Liver (tissue), 3 donors: Measurements from ENCODE around the gene SOX6.

Experiments used
- EGR1 ChIP-seq, 2 donors: IDR thresholded peaks; 2 replicates each; pipeline ENCODE4 v1.6.1; 2016 to 2018; ENCODE audit warnings: antibody characterized with exemption in 2 of 2, low read depth in 2 of 2
- NR2F2 ChIP-seq: IDR thresholded peaks from 2 replicates; pipeline ENCODE4 v1.6.1; 2016; ENCODE audit warnings: antibody characterized with exemption
- RAD21 ChIP-seq, 2 donors: IDR thresholded peaks; 2 replicates each; pipeline ENCODE4 v1.6.1; 2016; ENCODE audit warnings: antibody characterized with exemption in 2 of 2, mild to moderate bottlenecking in 2 of 2
- SP1 ChIP-seq: IDR thresholded peaks from 2 replicates; pipeline ENCODE4 v1.6.1; 2018; ENCODE audit warnings: antibody characterized with exemption, mild to moderate bottlenecking
- TAF1 ChIP-seq: conservative IDR thresholded peaks from 2 replicates; pipeline ENCODE4 v1.6.1; 2016; ENCODE audit warnings: antibody characterized with exemption, mild to moderate bottlenecking
- TF ChIP-seq, protein P1 (sequence below): fragments of 150-350 bp; IDR thresholded peaks from 2 replicates; pipeline ENCODE4 v1.5.1; 2017; ENCODE audit warnings: improper control_type of control experiment, low read depth, low read length; ENCODE audit not compliant: missing input control
- TF ChIP-seq, protein P2 (sequence below): IDR thresholded peaks from 2 replicates; pipeline ENCODE4 v1.6.1; 2016; ENCODE audit warnings: antibody characterized with exemption
- TF ChIP-seq, protein P3 (sequence below): IDR thresholded peaks from 2 replicates; pipeline ENCODE4 v1.6.1; 2016; ENCODE audit warnings: antibody characterized with exemption
- TF ChIP-seq, protein P4 (sequence below): IDR thresholded peaks from 2 replicates; pipeline ENCODE4 v1.6.1; 2016; ENCODE audit warnings: antibody characterized with exemption
- TF ChIP-seq, protein P5 (sequence below): IDR thresholded peaks from 2 replicates; pipeline ENCODE4 v1.6.1; 2016; ENCODE audit warnings: antibody characterized with exemption, mild to moderate bottlenecking
- donor health status: healthy.
- donor health status: healthy.

DNA sequence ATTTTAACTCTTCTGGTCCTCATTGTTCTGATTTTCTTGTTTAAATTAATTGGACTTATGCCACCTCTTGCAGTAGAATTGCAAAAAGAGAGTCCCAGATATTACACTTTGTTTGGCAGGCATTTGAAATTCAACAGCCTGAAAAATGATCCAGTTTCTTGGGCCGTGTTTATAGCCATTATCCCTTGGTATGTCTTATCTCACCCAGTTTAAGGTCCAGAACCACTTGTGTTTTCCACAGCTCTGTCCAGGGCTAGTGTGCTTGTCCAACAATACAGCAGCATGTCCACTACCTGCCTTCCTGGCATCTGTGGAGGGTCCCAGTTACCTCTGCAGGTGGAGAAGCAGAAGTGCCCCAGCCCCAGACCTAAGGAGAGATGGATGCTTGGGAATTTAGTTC is 397.4 kb downstream of the SOX6 start:
- TF ChIP-seq, protein P1, sequence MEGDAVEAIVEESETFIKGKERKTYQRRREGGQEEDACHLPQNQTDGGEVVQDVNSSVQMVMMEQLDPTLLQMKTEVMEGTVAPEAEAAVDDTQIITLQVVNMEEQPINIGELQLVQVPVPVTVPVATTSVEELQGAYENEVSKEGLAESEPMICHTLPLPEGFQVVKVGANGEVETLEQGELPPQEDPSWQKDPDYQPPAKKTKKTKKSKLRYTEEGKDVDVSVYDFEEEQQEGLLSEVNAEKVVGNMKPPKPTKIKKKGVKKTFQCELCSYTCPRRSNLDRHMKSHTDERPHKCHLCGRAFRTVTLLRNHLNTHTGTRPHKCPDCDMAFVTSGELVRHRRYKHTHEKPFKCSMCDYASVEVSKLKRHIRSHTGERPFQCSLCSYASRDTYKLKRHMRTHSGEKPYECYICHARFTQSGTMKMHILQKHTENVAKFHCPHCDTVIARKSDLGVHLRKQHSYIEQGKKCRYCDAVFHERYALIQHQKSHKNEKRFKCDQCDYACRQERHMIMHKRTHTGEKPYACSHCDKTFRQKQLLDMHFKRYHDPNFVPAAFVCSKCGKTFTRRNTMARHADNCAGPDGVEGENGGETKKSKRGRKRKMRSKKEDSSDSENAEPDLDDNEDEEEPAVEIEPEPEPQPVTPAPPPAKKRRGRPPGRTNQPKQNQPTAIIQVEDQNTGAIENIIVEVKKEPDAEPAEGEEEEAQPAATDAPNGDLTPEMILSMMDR = no peak
- TF ChIP-seq, protein P2, sequence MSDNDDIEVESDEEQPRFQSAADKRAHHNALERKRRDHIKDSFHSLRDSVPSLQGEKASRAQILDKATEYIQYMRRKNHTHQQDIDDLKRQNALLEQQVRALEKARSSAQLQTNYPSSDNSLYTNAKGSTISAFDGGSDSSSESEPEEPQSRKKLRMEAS = no peak
- TF ChIP-seq TAF1 = no peak
- no peak for TF ChIP-seq RAD21 (IDR thresholded peaks at IDR 0.05)
- no peak for TF ChIP-seq EGR1 (IDR thresholded peaks at IDR 0.05; ENCODE audit: low read depth in 2 of 2)
- TF ChIP-seq SP1 = no peak
- TF ChIP-seq NR2F2 = no peak
- TF ChIP-seq, protein P3, sequence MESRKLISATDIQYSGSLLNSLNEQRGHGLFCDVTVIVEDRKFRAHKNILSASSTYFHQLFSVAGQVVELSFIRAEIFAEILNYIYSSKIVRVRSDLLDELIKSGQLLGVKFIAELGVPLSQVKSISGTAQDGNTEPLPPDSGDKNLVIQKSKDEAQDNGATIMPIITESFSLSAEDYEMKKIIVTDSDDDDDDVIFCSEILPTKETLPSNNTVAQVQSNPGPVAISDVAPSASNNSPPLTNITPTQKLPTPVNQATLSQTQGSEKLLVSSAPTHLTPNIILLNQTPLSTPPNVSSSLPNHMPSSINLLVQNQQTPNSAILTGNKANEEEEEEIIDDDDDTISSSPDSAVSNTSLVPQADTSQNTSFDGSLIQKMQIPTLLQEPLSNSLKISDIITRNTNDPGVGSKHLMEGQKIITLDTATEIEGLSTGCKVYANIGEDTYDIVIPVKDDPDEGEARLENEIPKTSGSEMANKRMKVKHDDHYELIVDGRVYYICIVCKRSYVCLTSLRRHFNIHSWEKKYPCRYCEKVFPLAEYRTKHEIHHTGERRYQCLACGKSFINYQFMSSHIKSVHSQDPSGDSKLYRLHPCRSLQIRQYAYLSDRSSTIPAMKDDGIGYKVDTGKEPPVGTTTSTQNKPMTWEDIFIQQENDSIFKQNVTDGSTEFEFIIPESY = no peak
- TF ChIP-seq, protein P4, sequence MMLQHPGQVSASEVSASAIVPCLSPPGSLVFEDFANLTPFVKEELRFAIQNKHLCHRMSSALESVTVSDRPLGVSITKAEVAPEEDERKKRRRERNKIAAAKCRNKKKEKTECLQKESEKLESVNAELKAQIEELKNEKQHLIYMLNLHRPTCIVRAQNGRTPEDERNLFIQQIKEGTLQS = no peak
- TF ChIP-seq, protein P5, sequence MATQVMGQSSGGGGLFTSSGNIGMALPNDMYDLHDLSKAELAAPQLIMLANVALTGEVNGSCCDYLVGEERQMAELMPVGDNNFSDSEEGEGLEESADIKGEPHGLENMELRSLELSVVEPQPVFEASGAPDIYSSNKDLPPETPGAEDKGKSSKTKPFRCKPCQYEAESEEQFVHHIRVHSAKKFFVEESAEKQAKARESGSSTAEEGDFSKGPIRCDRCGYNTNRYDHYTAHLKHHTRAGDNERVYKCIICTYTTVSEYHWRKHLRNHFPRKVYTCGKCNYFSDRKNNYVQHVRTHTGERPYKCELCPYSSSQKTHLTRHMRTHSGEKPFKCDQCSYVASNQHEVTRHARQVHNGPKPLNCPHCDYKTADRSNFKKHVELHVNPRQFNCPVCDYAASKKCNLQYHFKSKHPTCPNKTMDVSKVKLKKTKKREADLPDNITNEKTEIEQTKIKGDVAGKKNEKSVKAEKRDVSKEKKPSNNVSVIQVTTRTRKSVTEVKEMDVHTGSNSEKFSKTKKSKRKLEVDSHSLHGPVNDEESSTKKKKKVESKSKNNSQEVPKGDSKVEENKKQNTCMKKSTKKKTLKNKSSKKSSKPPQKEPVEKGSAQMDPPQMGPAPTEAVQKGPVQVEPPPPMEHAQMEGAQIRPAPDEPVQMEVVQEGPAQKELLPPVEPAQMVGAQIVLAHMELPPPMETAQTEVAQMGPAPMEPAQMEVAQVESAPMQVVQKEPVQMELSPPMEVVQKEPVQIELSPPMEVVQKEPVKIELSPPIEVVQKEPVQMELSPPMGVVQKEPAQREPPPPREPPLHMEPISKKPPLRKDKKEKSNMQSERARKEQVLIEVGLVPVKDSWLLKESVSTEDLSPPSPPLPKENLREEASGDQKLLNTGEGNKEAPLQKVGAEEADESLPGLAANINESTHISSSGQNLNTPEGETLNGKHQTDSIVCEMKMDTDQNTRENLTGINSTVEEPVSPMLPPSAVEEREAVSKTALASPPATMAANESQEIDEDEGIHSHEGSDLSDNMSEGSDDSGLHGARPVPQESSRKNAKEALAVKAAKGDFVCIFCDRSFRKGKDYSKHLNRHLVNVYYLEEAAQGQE = no peak
